Endometrium (tissue), 2 donors: Measurements from ENCODE around the gene FMN2.
A peak's percentile ranks its signal among the peaks of the same experiment; 100 is the strongest.

Experiments used
- FAIRE-seq: peaks from 2 replicates; lab custom pipeline; 2012; peaks lifted over from hg19 to GRCh38; lab: Jason Lieb, UNC
- donor health status: control.
- donor health status: control.

Gene FMN2

GRCh38 chr1:240139511-240139910 lies 47.8 kb downstream of the FMN2 start:
- no peak for FAIRE-seq

- no peak for FAIRE-seq
These were observed 53.4 kb downstream of the FMN2 start for GRCh38 chr1:240145120-240145519.

- no peak for FAIRE-seq
These were observed 56.6 kb downstream of the FMN2 start for GRCh38 chr1:240148333-240148732.

GRCh38 chr1:240149484-240150094 lies 57.9 kb downstream of the FMN2 start:
- FAIRE-seq = peak; percentile 74

GRCh38 chr1:240151136-240151735 lies 59.6 kb downstream of the FMN2 start:
- no peak for FAIRE-seq

GRCh38 chr1:240152611-240153297 lies 61.1 kb downstream of the FMN2 start:
- no peak for FAIRE-seq

GRCh38 chr1:240155605-240156004 lies 63.9 kb downstream of the FMN2 start:
- no peak for FAIRE-seq

GRCh38 chr1:240164742-240165141 lies 73.1 kb downstream of the FMN2 start:
- no peak for FAIRE-seq

GRCh38 chr1:240169188-240169587 lies 77.5 kb downstream of the FMN2 start:
- FAIRE-seq = no peak

GRCh38 chr1:240170266-240170665 lies 78.6 kb downstream of the FMN2 start:
- no peak for FAIRE-seq

GRCh38 chr1:240170806-240171205 lies 79.1 kb downstream of the FMN2 start:
- no peak for FAIRE-seq

- no peak for FAIRE-seq
These were observed 80.2 kb downstream of the FMN2 start for GRCh38 chr1:240171907-240172306.

GRCh38 chr1:240173836-240174235 lies 82.2 kb downstream of the FMN2 start:
- FAIRE-seq = no peak

GRCh38 chr1:240174734-240175133 lies 83.1 kb downstream of the FMN2 start:
- no peak for FAIRE-seq

- FAIRE-seq = no peak
These were observed 86.7 kb downstream of the FMN2 start for GRCh38 chr1:240178366-240178765.

GRCh38 chr1:240184682-240185081 lies 93.0 kb downstream of the FMN2 start:
- peak; percentile 99 for FAIRE-seq

- no peak for FAIRE-seq
These were observed 96.5 kb downstream of the FMN2 start for GRCh38 chr1:240188139-240188538.

GRCh38 chr1:240189386-240189989 lies 97.8 kb downstream of the FMN2 start:
- FAIRE-seq = peak; percentile 4

- peak; percentile 91 for FAIRE-seq
These were observed 99.3 kb downstream of the FMN2 start for GRCh38 chr1:240190881-240191401.

GRCh38 chr1:240192851-240193250 lies 101.2 kb downstream of the FMN2 start:
- peak; percentile 89 for FAIRE-seq

GRCh38 chr1:240193679-240194078 lies 102.0 kb downstream of the FMN2 start:
- no peak for FAIRE-seq

- FAIRE-seq = no peak
These were observed 102.4 kb downstream of the FMN2 start for GRCh38 chr1:240194120-240194519.

- no peak for FAIRE-seq
These were observed 106.7 kb downstream of the FMN2 start for GRCh38 chr1:240198376-240198775.
